PC-3 (cell line): ENCODE measurements around the gene UBAP1L.

Source experiments
- CTCF ChIP-seq: fragments of 300-600 bp; sonication (generic); conservative IDR thresholded peaks from 2 replicates; pipeline ENCODE4 v1.5.1; 2017; ENCODE audit warnings: antibody characterized with exemption, low read depth, mild to moderate bottlenecking, low read length
- EZH2 ChIP-seq: fragments of 300-600 bp; sonication (generic); IDR thresholded peaks from one replicate; pipeline ENCODE4 v1.6.1; 2017; ENCODE audit warnings: antibody characterized with exemption, mild to moderate bottlenecking, low read length; ENCODE audit not compliant: unreplicated experiment

- TF ChIP-seq EZH2 (no peak), CTCF (no peak)
These were observed 35.4 kb downstream of the UBAP1L start for GRCh38 chr15:65079580-65079979.
